Bronchial epithelial cell (primary cell): ENCODE results near the gene SBNO2. TPM values are rescaled to one million over a fixed set of nuclear protein-coding genes. Genes with fewer than 3 reads are reported as not detected.

Experiments used
- DNase-seq: peaks from one replicate; pipeline ENCODE4 v3.0.0-alpha.2; 2010; ENCODE audit warnings: low read depth
- FAIRE-seq: peaks from 2 replicates; lab custom pipeline; 2011; peaks lifted over from hg19 to GRCh38; lab: Jason Lieb, UNC
- H3K27me3 ChIP-seq: 2 replicates; pipeline ENCODE4 v1.5.1; 2011; ENCODE audit warnings: low read length; ENCODE audit not compliant: control insufficient read depth, insufficient read depth
- H3K36me3 ChIP-seq: 2 replicates; pipeline ENCODE4 v1.5.1; 2011; ENCODE audit warnings: low read length; ENCODE audit not compliant: control insufficient read depth, insufficient read depth
- H3K4me3 ChIP-seq: 2 replicates; pipeline ENCODE4 v1.5.1; 2011; ENCODE audit warnings: mild to moderate bottlenecking, low read depth, low read length, control low read depth
- total RNA-seq: library from RNA; depleted of rRNA; stranded (reverse); fragments of >200 nt; gene quantifications from 2 replicates; pipeline ENCODE4 v1.2.1, GENCODE V29; 2014
- TF ChIP-seq, protein P1 (sequence below): IDR thresholded peaks from 2 replicates; pipeline ENCODE4 v1.5.1; 2011; ENCODE audit warnings: mild to moderate bottlenecking, moderate library complexity, low read length, control low read depth, inconsistent platforms; ENCODE audit not compliant: insufficient read depth, severe bottlenecking

Gene SBNO2
- total RNA-seq, 1 donor from 2014 or later = 16.8 TPM

DNA sequence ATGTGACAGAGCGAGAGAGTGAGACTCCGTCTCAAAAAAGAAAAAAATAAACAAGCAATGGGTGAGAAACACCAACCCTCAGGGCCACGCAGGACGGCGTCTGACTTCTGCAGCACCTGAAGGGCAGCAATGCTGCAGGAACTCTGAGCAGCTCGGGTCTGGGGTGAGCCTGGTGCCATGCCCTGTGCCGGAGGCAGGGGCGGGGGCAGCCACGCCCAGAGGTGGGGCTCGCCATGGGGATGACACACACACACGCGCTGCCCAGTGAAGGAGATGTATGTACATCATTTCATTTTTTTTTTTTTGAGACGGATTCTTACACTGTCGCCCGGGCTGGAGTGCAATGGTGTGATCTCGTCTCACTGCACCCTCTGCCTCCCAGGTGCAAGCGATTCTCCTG is 46.0 kb downstream of the SBNO2 start:
- TF ChIP-seq, protein P1, sequence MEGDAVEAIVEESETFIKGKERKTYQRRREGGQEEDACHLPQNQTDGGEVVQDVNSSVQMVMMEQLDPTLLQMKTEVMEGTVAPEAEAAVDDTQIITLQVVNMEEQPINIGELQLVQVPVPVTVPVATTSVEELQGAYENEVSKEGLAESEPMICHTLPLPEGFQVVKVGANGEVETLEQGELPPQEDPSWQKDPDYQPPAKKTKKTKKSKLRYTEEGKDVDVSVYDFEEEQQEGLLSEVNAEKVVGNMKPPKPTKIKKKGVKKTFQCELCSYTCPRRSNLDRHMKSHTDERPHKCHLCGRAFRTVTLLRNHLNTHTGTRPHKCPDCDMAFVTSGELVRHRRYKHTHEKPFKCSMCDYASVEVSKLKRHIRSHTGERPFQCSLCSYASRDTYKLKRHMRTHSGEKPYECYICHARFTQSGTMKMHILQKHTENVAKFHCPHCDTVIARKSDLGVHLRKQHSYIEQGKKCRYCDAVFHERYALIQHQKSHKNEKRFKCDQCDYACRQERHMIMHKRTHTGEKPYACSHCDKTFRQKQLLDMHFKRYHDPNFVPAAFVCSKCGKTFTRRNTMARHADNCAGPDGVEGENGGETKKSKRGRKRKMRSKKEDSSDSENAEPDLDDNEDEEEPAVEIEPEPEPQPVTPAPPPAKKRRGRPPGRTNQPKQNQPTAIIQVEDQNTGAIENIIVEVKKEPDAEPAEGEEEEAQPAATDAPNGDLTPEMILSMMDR = no peak
- FAIRE-seq (no peak), DNase-seq (no peak)
- Histone ChIP-seq H3K27me3 (no peaks in the 10 kb centered on the region), H3K36me3 (peaks cover 44% of the 10 kb centered on the region), H3K4me3 (no peak overlapping the region)

DNA sequence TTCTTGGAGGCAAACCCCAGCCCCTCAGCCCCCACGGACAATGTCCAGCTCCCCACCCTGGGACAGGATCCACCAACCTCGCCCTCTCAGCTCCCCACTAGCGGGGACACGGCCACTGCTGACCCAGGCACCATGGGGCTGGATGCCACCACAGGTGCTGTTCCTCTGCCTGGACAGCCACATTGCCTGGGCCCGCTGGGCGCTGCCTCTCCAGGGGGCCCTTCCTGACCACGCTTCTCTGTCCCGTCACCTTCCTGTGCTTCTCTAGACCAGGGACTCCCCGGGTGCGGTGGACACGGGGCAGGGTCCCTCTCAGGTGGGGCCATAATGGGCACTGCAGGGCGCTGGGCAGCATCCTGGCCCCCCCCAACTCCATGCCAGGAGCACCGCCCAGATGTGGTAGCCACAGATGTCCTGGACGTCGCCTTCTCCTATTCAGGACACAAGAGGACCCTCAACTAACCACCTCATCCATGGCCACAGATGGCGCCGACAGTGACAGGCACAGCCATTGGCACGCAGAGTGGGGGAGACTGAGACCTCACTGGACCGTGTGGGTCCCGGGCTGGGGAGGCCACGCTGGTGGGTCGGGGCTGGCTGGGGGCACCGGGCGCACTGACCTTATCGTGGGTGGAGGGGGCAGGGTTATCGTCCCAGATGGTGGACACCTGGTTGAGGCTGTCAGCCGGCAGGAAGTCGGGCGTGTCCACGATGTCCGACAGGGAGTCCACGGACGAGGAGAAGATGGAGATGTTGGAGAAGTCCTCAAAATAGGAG is 46.9 kb downstream of the SBNO2 start:
- Histone ChIP-seq H3K36me3 (peaks cover 50% of the 10 kb centered on the region), H3K4me3 (no peak overlapping the region), H3K27me3 (no peaks in the 10 kb centered on the region)
- FAIRE-seq (no peak), DNase-seq (no peak)
- TF ChIP-seq, protein P1 = no peak

DNA sequence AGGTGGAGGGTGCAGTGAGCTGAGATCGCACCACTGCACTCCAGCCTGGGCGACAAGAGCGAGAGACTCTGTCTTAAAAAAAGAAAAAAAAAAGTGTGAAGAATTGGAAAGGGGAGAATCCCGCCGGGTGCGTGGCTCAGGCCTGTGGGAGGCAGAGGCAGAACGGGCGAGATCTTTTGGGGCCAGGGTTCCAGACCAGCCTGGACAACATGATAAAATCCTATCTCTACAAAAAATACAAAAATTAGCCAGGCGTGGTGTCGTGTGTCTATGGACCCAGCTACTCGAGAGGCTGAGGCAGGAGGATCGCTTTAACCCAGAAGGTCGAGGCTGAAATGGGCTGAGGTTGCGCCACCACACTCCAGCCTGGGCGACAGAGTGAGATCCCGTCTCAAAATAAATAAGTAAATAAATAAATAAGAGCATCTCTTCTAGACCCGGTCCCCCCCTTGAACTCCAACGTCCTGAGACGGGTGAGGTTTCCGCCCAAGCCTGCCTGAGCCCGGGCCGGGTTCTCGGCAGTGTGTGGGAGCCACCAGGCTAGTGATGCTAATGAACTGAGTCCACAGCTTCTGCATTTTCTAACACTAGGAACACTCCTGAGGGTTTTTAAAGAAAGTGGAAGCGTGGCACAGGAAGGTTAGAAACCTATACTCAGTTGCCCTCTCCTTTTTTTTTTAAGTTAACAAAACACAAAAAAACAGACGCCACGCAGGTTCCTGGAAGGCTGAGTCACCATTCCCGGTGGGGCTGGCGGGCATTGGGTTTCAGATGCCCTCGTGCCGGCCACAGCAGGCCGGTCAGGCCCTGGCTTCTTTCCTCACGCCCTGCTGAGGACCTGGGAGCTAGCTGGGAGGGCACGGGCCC is 48.2 kb downstream of the SBNO2 start:
- no peak for FAIRE-seq

DNA sequence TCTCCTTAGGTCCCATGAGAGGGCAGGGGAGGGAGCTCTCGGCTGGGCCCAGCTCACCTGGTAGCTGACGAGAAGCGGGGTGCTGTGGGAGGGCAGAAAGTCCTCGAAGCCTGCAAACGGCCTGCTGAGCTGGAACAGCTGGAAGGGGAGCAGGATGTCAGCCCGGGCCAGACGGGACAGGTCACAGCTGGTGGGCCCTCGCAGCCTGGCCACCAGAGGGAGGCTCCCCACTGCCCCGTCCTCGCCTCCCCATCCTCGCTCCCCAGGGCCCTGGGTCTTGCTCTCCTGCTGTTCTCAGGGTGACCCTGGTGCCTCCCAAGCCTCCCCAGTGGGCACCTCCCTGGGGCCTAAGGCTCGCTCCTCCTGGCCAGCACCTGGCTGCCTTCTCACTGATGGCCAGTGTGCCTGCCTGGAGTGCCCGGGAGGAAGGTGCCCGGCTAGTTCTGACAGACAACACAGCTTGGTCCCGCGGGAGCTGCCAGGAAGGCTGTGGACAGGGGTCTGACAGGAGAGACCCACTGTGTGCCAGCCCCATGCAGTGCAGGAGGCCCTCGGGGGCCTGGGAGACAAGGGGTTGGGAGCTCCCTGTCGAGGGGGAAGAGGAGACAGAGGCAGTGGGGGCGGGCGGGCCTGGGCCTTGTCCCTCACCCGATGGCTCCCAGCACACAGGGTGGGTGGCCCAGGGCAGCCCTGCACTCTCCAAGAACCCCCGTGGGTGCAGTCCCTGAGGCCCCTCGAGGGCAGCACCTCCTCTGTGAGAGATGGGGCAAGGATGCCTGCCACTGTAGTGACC is 50.0 kb downstream of the SBNO2 start:
- Histone ChIP-seq H3K27me3 (no peaks in the 10 kb centered on the region), H3K36me3 (peaks cover 56% of the 10 kb centered on the region), H3K4me3 (no peak overlapping the region)
- FAIRE-seq (no peak), DNase-seq (no peak)
- TF ChIP-seq, protein P1 = no peak

More for the DNA sequence above, 48.2 kb downstream of the SBNO2 start:
- Histone ChIP-seq H3K36me3 (peaks cover 60% of the 10 kb centered on the region), H3K4me3 (no peak overlapping the region), H3K27me3 (no peaks in the 10 kb centered on the region)
- TF ChIP-seq, protein P1 = no peak
- DNase-seq = no peak

DNA sequence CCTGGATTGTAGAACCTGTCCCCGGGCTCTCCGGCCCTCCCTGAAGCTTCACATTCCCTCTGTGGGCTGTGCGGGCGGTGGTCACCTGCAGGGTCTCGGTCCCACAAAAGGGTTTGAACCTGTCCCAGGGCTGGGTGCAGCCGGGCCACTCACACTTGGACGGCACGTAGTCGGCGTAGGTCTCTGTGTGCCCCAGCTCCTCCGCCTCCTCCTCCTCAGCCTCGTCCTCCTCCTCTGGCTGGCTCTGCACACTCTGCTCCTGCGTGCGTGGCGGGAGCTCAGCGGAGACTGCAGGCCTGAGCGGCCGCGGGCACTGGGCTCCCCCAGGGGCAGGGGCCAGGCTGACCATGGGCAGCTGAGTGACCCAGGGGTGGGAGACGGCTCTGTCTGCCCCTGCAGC is 50.7 kb downstream of the SBNO2 start:
- no peaks in the 10 kb centered on the region for H3K27me3 ChIP-seq
- TF ChIP-seq, protein P1 = no peak
- FAIRE-seq (no peak), DNase-seq (no peak)
- no peak overlapping the region for H3K4me3 ChIP-seq
- H3K36me3 ChIP-seq = peaks cover 58% of the 10 kb centered on the region
